GM23338 (cell line): ENCODE measurements around the gene MYO16. TPM values are rescaled to one million over a fixed set of nuclear protein-coding genes. Genes with fewer than 3 reads are reported as not detected.

Experiments
- ATAC-seq: fragments of 200-7000 bp; cut with Tn5 transposase; 3 replicates; pipeline ENCODE4 v1.9.1; 2020
- DNase-seq: peaks from one replicate; pipeline ENCODE4 v3.0.0-alpha.2; 2015; ENCODE audit warnings: low spot score
- H2AFZ ChIP-seq: fragments of 200-600 bp; sonication (generic); 2 replicates; pipeline ENCODE4 v1.8.0; 2016; ENCODE audit warnings: antibody characterized with exemption, mild to moderate bottlenecking, moderate library complexity
- H3F3A ChIP-seq: fragments of 200-600 bp; sonication (generic); replicated peaks from 2 replicates; pipeline ENCODE4 v1.8.0; 2017; ENCODE audit warnings: antibody characterized with exemption, mixed run types, low read depth
- H3K27ac ChIP-seq: fragments of 200-600 bp; sonication (generic); 2 replicates; pipeline ENCODE4 v1.6.1; 2016; ENCODE audit warnings: low read depth
- H3K27me3 ChIP-seq: fragments of 200-600 bp; sonication (generic); 2 replicates; pipeline ENCODE4 v1.8.0; 2016; ENCODE audit warnings: mild to moderate bottlenecking, mixed run types, moderate library complexity; ENCODE audit not compliant: insufficient read depth
- H3K36me3 ChIP-seq: fragments of 200-600 bp; sonication (generic); 2 replicates; pipeline ENCODE4 v1.8.0; 2016; ENCODE audit warnings: mild to moderate bottlenecking; ENCODE audit not compliant: insufficient read depth
- H3K4me1 ChIP-seq: fragments of 200-600 bp; sonication (generic); 2 replicates; pipeline ENCODE4 v1.8.0; 2016; ENCODE audit warnings: mild to moderate bottlenecking, moderate library complexity; ENCODE audit not compliant: insufficient read depth
- H3K4me2 ChIP-seq: fragments of 200-600 bp; sonication (generic); 2 replicates; pipeline ENCODE4 v1.7.1; 2017; ENCODE audit warnings: mixed run types
- H3K4me3 ChIP-seq: fragments of 200-600 bp; sonication (generic); 2 replicates; pipeline ENCODE4 v1.6.1; 2016; ENCODE audit warnings: mixed run types
- H3K79me2 ChIP-seq: fragments of 200-600 bp; sonication (generic); replicated peaks from 2 replicates; pipeline ENCODE4 v1.8.0; 2017; ENCODE audit warnings: mild to moderate bottlenecking; ENCODE audit not compliant: insufficient read depth
- H3K9me2 ChIP-seq: fragments of 200-600 bp; sonication (generic); 2 replicates; pipeline ENCODE4 v1.8.0; 2017; ENCODE audit not compliant: insufficient read depth
- H4K20me1 ChIP-seq: fragments of 200-600 bp; sonication (generic); replicated peaks from 2 replicates; pipeline ENCODE4 v1.8.0; 2017; ENCODE audit warnings: mild to moderate bottlenecking; ENCODE audit not compliant: insufficient read depth
- H3K27ac Mint-ChIP-seq: 2 replicates; pipeline ENCODE4 v1.8.0; 2020; ENCODE audit warnings: inconsistent platforms, mild to moderate bottlenecking, moderate library complexity, mixed read lengths
- H3K27me3 Mint-ChIP-seq: 3 replicates; pipeline ENCODE4 v1.8.0; 2022; ENCODE audit warnings: low read depth, mild to moderate bottlenecking, moderate library complexity, mixed read lengths, inconsistent platforms; ENCODE audit not compliant: insufficient read depth, poor library complexity
- H3K36me3 Mint-ChIP-seq: 3 replicates; pipeline ENCODE4 v1.8.0; 2021; ENCODE audit warnings: low read depth, mild to moderate bottlenecking, inconsistent platforms, moderate library complexity, mixed read lengths
- H3K4me1 Mint-ChIP-seq: 3 replicates; pipeline ENCODE4 v1.8.0; 2020; ENCODE audit warnings: mild to moderate bottlenecking, inconsistent platforms, mixed read lengths
- H3K4me3 Mint-ChIP-seq: 3 replicates; pipeline ENCODE4 v1.8.0; 2021; ENCODE audit warnings: moderate library complexity, mild to moderate bottlenecking, inconsistent platforms, mixed read lengths
- H3K9me3 Mint-ChIP-seq: 3 replicates; pipeline ENCODE4 v1.8.0; 2020; ENCODE audit warnings: moderate library complexity, mild to moderate bottlenecking, inconsistent platforms, mixed read lengths
- CREB1 ChIP-seq: fragments of 250-450 bp; sonication (Bioruptor Pico); IDR thresholded peaks from 2 replicates; pipeline ENCODE4 v1.5.0; 2020; ENCODE audit warnings: low read depth, mild to moderate bottlenecking, moderate library complexity
- CTCF ChIP-seq, 2 experiments: fragments of 200-600 bp in 1 of 2; sonication (generic) in 1 of 2; conservative IDR thresholded peaks; 2 replicates each; pipeline versions ENCODE4 v1.5.1 to v1.6.1; 2016 to 2017; ENCODE audit warnings: antibody characterized with exemption in 2 of 2, low read depth in 2 of 2, mild to moderate bottlenecking in 2 of 2, moderate library complexity in 1 of 2
- ETS1 ChIP-seq: IDR thresholded peaks from 2 replicates; pipeline ENCODE4 v1.6.1; 2016; ENCODE audit warnings: antibody characterized with exemption
- EZH2 ChIP-seq: fragments of 200-600 bp; sonication (generic); IDR thresholded peaks from one replicate; pipeline ENCODE4 v1.8.0; 2017; ENCODE audit warnings: antibody characterized with exemption, mild to moderate bottlenecking, low read depth; ENCODE audit not compliant: unreplicated experiment
- EZH2phosphoT487 ChIP-seq: fragments of 200-600 bp; sonication (generic); IDR thresholded peaks from one replicate; pipeline ENCODE4 v1.8.1; 2018; ENCODE audit warnings: antibody characterized with exemption; ENCODE audit not compliant: unreplicated experiment
- JUNB ChIP-seq: IDR thresholded peaks from one replicate; pipeline ENCODE4 v1.6.1; 2016; ENCODE audit warnings: antibody characterized with exemption; ENCODE audit not compliant: unreplicated experiment
- NANOG ChIP-seq: IDR thresholded peaks from 2 replicates; pipeline ENCODE4 v1.6.1; 2016; ENCODE audit warnings: antibody characterized with exemption, borderline replicate concordance
- POLR2AphosphoS5 ChIP-seq: IDR thresholded peaks from 2 replicates; pipeline ENCODE4 v1.6.1; 2016; ENCODE audit warnings: antibody characterized with exemption, low read depth
- REST ChIP-seq: IDR thresholded peaks from one replicate; pipeline ENCODE4 v1.6.1; 2018; ENCODE audit warnings: antibody characterized with exemption; ENCODE audit not compliant: unreplicated experiment
- STAT1 ChIP-seq: IDR thresholded peaks from one replicate; pipeline ENCODE4 v1.6.1; 2016; ENCODE audit warnings: antibody characterized with exemption; ENCODE audit not compliant: unreplicated experiment
- ZNF114 ChIP-seq: fragments of 250-450 bp; sonication (Bioruptor Pico); IDR thresholded peaks from 2 replicates; pipeline ENCODE4 v1.5.0; 2020; ENCODE audit warnings: mild to moderate bottlenecking, moderate library complexity
- ZNF331 ChIP-seq: fragments of 250-450 bp; sonication (Bioruptor Pico); IDR thresholded peaks from 2 replicates; pipeline ENCODE4 v1.5.0; 2020; ENCODE audit warnings: low read depth, mild to moderate bottlenecking, moderate library complexity
- ZNF462 ChIP-seq: fragments of 250-450 bp; sonication (Bioruptor Pico); IDR thresholded peaks from 2 replicates; pipeline ENCODE4 v1.5.0; 2020; ENCODE audit warnings: mild to moderate bottlenecking, moderate library complexity
- polyA plus RNA-seq: library from polyadenylated mRNA; unstranded; fragments of >200 nt; fragmentation: Nextera tagmentation; extraction: Ambion mirVana; gene quantifications from 2 replicates; pipeline ENCODE4 v1.2.1, GENCODE V29; 2016
- total RNA-seq: library from RNA; depleted of rRNA; stranded (reverse); fragments of >200 nt; shearing (Covaris generic); gene quantifications from 2 replicates; pipeline ENCODE4 v1.2.3, GENCODE V29; 2014

Gene MYO16
- total and polyA plus RNA-seq, 2 experiments from 2014 or later = 0.10 to 0.13 TPM

- TF ChIP-seq EZH2 (no peak), CTCF (conservative IDR thresholded peaks at IDR 0.05; ENCODE audit: low read depth in 2 of 2) (no peak), ZNF331 (CRISPR knock-in tag) (no peak), STAT1 (no peak), REST (no peak), EZH2phosphoT487 (no peak), ZNF462 (CRISPR knock-in tag) (no peak), POLR2AphosphoS5 (no peak), NANOG (no peak), JUNB (no peak), CREB1 (CRISPR knock-in tag) (no peak), ZNF114 (CRISPR knock-in tag) (no peak), ETS1 (no peak)
- ATAC-seq (no peak), DNase-seq (no peak)
- H3K9me2 ChIP-seq = no peaks in the 10 kb centered on the region
- H3K27me3 Mint-ChIP-seq = peaks cover 5% of the 10 kb centered on the region
- no peaks in the 10 kb centered on the region for H3K36me3 ChIP-seq
- H3K27me3 ChIP-seq = no peaks in the 10 kb centered on the region
- no peak overlapping the region for H3K4me2 ChIP-seq
- no peak overlapping the region for H3K4me3 Mint-ChIP-seq
- H3K27ac Mint-ChIP-seq = no peak overlapping the region
- H2AFZ ChIP-seq = no peak overlapping the region
- H4K20me1 ChIP-seq = no peaks in the 10 kb centered on the region
- no peaks in the 10 kb centered on the region for H3F3A ChIP-seq
- H3K4me1 Mint-ChIP-seq = peaks cover 22% of the 10 kb centered on the region
- no peaks in the 10 kb centered on the region for H3K79me2 ChIP-seq
- no peaks in the 10 kb centered on the region for H3K9me3 Mint-ChIP-seq
- no peaks in the 10 kb centered on the region for H3K36me3 Mint-ChIP-seq
- no peak overlapping the region for H3K27ac ChIP-seq
- H3K4me3 ChIP-seq = no peak overlapping the region
- 0 out of 2 replicates have a peak, but pooled peaks cover 2% of the 10 kb centered on the region for H3K4me1 ChIP-seq
Measured at GRCh38 chr13:108911807-108912206, 282.4 kb downstream of the MYO16 start.
